ENCODE measurements around the gene CEP19. TPM values are rescaled to one million over a fixed set of nuclear protein-coding genes. Genes with fewer than 3 reads are reported as not detected.
A peak's percentile ranks its signal among the peaks of the same experiment; 100 is the strongest.
"Not testable (repeated sequence)": the region's sequence is repeated elsewhere in the genome, so short reads cannot be mapped to it uniquely, and the experiment has no call there.

Gene CEP19
- total RNA-seq, 1 donor from 2014 or later = 4.1 TPM

- Mint-ChIP-seq H3K9me3 (ENCODE audit: unreplicated experiment) (no peaks in the 10 kb centered on the region), H3K4me1 (ENCODE audit: unreplicated experiment) (peaks cover 34% of the 10 kb centered on the region), H3K27ac (ENCODE audit: unreplicated experiment) (no peak overlapping the region), H3K27me3 (ENCODE audit: unreplicated experiment) (no peaks in the 10 kb centered on the region), H3K4me3 (ENCODE audit: unreplicated experiment) (no peak overlapping the region), H3K36me3 (ENCODE audit: unreplicated experiment) (peaks cover 30% of the 10 kb centered on the region)
- TF ChIP-seq, protein P1, sequence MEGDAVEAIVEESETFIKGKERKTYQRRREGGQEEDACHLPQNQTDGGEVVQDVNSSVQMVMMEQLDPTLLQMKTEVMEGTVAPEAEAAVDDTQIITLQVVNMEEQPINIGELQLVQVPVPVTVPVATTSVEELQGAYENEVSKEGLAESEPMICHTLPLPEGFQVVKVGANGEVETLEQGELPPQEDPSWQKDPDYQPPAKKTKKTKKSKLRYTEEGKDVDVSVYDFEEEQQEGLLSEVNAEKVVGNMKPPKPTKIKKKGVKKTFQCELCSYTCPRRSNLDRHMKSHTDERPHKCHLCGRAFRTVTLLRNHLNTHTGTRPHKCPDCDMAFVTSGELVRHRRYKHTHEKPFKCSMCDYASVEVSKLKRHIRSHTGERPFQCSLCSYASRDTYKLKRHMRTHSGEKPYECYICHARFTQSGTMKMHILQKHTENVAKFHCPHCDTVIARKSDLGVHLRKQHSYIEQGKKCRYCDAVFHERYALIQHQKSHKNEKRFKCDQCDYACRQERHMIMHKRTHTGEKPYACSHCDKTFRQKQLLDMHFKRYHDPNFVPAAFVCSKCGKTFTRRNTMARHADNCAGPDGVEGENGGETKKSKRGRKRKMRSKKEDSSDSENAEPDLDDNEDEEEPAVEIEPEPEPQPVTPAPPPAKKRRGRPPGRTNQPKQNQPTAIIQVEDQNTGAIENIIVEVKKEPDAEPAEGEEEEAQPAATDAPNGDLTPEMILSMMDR (IDR thresholded peaks at IDR 0.05) = no peak
- no peak for DNase-seq (ENCODE audit: extremely low spot score, unreplicated experiment)
Measured at GRCh38 chr3:196753201-196753600, 41.2 kb upstream of the CEP19 start.

GRCh38 chr3:196749125-196749524 lies 37.1 kb upstream of the CEP19 start:
- H3K27me3 Mint-ChIP-seq (ENCODE audit: unreplicated experiment) = no peaks in the 10 kb centered on the region
- H3K4me3 Mint-ChIP-seq (ENCODE audit: unreplicated experiment) = no peak overlapping the region
- no peak for DNase-seq (ENCODE audit: extremely low spot score, unreplicated experiment)
- no peak overlapping the region for H3K27ac Mint-ChIP-seq (ENCODE audit: unreplicated experiment)
- TF ChIP-seq, protein P1 (IDR thresholded peaks at IDR 0.05) = no peak
- peaks cover 14% of the 10 kb centered on the region for H3K36me3 Mint-ChIP-seq (ENCODE audit: unreplicated experiment)
- no peaks in the 10 kb centered on the region for H3K9me3 Mint-ChIP-seq (ENCODE audit: unreplicated experiment)
- H3K4me1 Mint-ChIP-seq (ENCODE audit: unreplicated experiment) = peaks cover 17% of the 10 kb centered on the region

GRCh38 chr3:196743569-196743968 lies 31.5 kb upstream of the CEP19 start:
- H3K4me3 Mint-ChIP-seq (ENCODE audit: unreplicated experiment); H3K27me3 Mint-ChIP-seq (ENCODE audit: unreplicated experiment); H3K9me3 Mint-ChIP-seq (ENCODE audit: unreplicated experiment); H3K36me3 Mint-ChIP-seq (ENCODE audit: unreplicated experiment); DNase-seq (ENCODE audit: extremely low spot score, unreplicated experiment); H3K27ac Mint-ChIP-seq (ENCODE audit: unreplicated experiment): not testable (repeated sequence)
- peaks cover 20% of the 10 kb centered on the region for H3K4me1 Mint-ChIP-seq (ENCODE audit: unreplicated experiment)

DNA sequence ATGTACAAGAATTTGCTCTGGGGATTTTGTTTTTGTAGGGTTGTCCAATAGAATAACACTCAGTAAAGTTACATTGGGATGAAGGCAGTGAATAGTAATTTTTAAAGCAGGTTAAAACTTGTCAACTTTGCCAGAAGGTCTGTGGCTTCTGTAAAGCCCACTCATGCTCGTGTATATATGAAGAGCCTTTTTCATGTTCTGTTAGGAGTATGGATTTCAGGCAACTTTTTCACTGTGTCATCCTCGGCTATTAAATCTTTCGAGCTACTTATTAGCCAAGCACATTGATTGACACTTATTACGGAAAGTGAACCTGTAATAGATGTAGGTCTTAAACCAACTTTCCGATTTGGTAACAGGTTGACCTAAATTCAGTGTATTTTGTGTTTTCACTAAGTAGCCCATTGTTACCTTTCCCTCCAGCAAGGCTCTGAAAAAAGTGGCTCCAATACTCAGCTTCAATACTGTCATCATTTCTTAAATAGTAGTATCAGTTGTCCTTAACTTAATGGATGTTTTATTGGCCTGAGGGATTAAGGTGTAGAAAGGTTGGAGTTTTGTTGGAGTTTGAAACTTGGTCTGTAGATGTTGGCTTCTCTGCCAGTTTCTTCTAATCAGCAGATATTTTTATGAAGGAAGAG lies 29.3 kb upstream of the CEP19 start:
- no peak for DNase-seq (ENCODE audit: extremely low spot score, unreplicated experiment)
- TF ChIP-seq, protein P1 (IDR thresholded peaks at IDR 0.05) = no peak
- Mint-ChIP-seq H3K9me3 (ENCODE audit: unreplicated experiment) (peaks cover 4% of the 10 kb centered on the region), H3K4me1 (ENCODE audit: unreplicated experiment) (peaks cover 20% of the 10 kb centered on the region), H3K36me3 (ENCODE audit: unreplicated experiment) (peaks cover 9% of the 10 kb centered on the region), H3K27me3 (ENCODE audit: unreplicated experiment) (no peaks in the 10 kb centered on the region), H3K4me3 (ENCODE audit: unreplicated experiment) (peak overlapping the region; percentile 100), H3K27ac (ENCODE audit: unreplicated experiment) (peak overlapping the region; percentile 99)

DNA sequence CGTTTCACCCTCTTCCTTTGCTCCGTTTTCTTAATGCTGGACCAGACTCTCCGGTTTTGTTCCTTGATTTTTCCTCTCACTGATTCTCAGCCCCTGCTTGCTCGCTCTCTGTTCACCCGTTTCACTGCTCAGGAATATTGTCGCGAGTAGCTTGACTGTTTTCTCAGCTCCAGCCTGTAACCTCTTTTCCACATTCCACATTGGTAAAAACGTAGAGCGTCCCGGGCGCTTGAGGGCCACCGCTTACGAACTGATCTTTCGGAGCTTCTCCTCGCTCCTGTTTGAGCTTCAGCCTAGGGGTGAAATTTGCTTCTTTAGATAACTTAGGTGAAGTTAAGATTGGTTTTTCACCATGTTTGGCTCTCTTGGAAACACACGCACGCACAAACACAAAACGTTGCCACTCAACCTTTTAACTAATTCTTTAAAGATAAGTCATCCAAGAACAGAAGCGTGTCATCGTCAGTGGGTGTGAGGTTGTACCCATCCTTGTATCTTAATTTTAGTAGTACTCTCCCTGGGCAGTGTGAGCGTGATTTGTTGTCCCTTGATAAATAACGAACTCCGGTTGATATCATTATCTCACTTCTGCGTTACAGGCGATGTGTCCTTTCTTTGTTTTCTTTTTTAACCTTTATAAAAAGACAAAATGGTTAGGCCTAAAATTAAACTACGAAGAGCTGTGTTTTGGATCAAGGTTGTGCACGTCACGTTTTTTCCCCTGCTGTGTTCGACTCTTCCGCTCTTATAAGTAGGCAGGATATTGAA lies 28.6 kb upstream of the CEP19 start:
- Mint-ChIP-seq H3K4me3 (ENCODE audit: unreplicated experiment) (peak overlapping the region; percentile 100), H3K4me1 (ENCODE audit: unreplicated experiment) (peaks cover 20% of the 10 kb centered on the region)

More for the DNA sequence above, 28.6 kb upstream of the CEP19 start:
- no peaks in the 10 kb centered on the region for H3K27me3 Mint-ChIP-seq (ENCODE audit: unreplicated experiment)
- TF ChIP-seq, protein P1 (IDR thresholded peaks at IDR 0.05) = no peak
- peaks cover 4% of the 10 kb centered on the region for H3K9me3 Mint-ChIP-seq (ENCODE audit: unreplicated experiment)
- DNase-seq (ENCODE audit: extremely low spot score, unreplicated experiment) = no peak
- peaks cover 9% of the 10 kb centered on the region for H3K36me3 Mint-ChIP-seq (ENCODE audit: unreplicated experiment)
- peak overlapping the region; percentile 99 for H3K27ac Mint-ChIP-seq (ENCODE audit: unreplicated experiment)

Data from osteocyte (in vitro differentiated cells).